GF-D8 (cell line): ENCODE data around the gene SH3BP4.

Source experiments
- DNase-seq: peaks from one replicate; lab custom pipeline; 2025; lab: John Stamatoyannopoulos, UW

Gene SH3BP4

GRCh38 chr2:235041918-235042575, 90.2 kb downstream of the SH3BP4 start:
- DNase-seq = no peak

GRCh38 chr2:235042576-235043515, 91.0 kb downstream of the SH3BP4 start:
- DNase-seq = no peak

- DNase-seq = no peak
Measured at GRCh38 chr2:235043762-235044500, 92.1 kb downstream of the SH3BP4 start.

- no peak for DNase-seq
Measured at GRCh38 chr2:235044501-235045271, 92.9 kb downstream of the SH3BP4 start.

- no peak for DNase-seq
Measured at GRCh38 chr2:235045336-235045972, 93.6 kb downstream of the SH3BP4 start.

- DNase-seq = no peak
Measured at GRCh38 chr2:235045973-235046343, 94.1 kb downstream of the SH3BP4 start.

- no peak for DNase-seq
Measured at GRCh38 chr2:235046589-235046988, 94.8 kb downstream of the SH3BP4 start.

GRCh38 chr2:235047171-235048160, 95.6 kb downstream of the SH3BP4 start:
- DNase-seq = no peak

- DNase-seq = no peak
Measured at GRCh38 chr2:235048549-235048948, 96.7 kb downstream of the SH3BP4 start.

GRCh38 chr2:235049069-235049468, 97.3 kb downstream of the SH3BP4 start:
- no peak for DNase-seq

GRCh38 chr2:235049719-235050118, 97.9 kb downstream of the SH3BP4 start:
- no peak for DNase-seq

- DNase-seq = no peak
Measured at GRCh38 chr2:235050980-235051351, 99.1 kb downstream of the SH3BP4 start.

- no peak for DNase-seq
Measured at GRCh38 chr2:235051436-235052260, 99.8 kb downstream of the SH3BP4 start.

GRCh38 chr2:235052514-235053354, 100.9 kb downstream of the SH3BP4 start:
- no peak for DNase-seq

GRCh38 chr2:235053651-235054050, 101.8 kb downstream of the SH3BP4 start:
- DNase-seq = no peak

- DNase-seq = no peak
Measured at GRCh38 chr2:235054475-235054874, 102.7 kb downstream of the SH3BP4 start.

- no peak for DNase-seq
Measured at GRCh38 chr2:235054919-235055318, 103.1 kb downstream of the SH3BP4 start.

- no peak for DNase-seq
Measured at GRCh38 chr2:235055891-235056516, 104.2 kb downstream of the SH3BP4 start.
